Neuron (in vitro differentiated cells): ENCODE results near the gene SLC38A2.

Source experiments
- H2AFZ ChIP-seq: one replicate; pipeline ENCODE4 v1.6.1; 2013; ENCODE audit warnings: low read depth, mild to moderate bottlenecking, inconsistent platforms, low read length, moderate library complexity
- H3K27me3 ChIP-seq: one replicate; pipeline ENCODE4 v1.6.1; 2013; ENCODE audit warnings: low read length; ENCODE audit not compliant: insufficient read depth
- H3K36me3 ChIP-seq: one replicate; pipeline ENCODE4 v1.6.1; 2013; ENCODE audit warnings: low read length; ENCODE audit not compliant: insufficient read depth
- H3K4me1 ChIP-seq: one replicate; pipeline ENCODE4 v1.6.1; 2013; ENCODE audit warnings: low read length; ENCODE audit not compliant: insufficient read depth
- H3K4me3 ChIP-seq: 2 replicates; pipeline ENCODE4 v1.5.1; 2013; ENCODE audit warnings: mild to moderate bottlenecking, low read length, moderate library complexity
- H3K9me3 ChIP-seq: one replicate; pipeline ENCODE4 v1.6.1; 2013; ENCODE audit warnings: low read length

SLC38A2 gene

DNA sequence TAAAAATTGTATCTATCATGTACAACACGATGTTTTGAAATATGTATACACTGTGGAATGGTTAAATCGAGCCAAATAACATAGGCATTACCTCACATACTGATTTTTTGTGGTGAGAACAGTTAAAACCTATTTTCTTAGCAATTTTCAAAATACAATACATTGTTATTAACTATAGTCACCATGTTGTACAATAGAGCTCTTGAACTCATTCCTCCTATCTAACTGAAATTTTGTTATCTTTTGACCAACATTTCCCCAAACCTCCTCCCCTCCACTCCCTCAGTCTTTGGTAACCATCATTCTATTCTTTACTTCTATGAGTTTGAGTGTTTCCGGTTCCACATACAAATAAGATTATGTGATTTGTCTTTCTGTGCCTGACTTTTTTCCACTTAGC, 6.8 kb upstream of the SLC38A2 start:
- Histone ChIP-seq H3K4me1 (peaks cover 1% of the 10 kb centered on the region), H2AFZ (no peak overlapping the region), H3K27me3 (peaks cover 6% of the 10 kb centered on the region)

DNA sequence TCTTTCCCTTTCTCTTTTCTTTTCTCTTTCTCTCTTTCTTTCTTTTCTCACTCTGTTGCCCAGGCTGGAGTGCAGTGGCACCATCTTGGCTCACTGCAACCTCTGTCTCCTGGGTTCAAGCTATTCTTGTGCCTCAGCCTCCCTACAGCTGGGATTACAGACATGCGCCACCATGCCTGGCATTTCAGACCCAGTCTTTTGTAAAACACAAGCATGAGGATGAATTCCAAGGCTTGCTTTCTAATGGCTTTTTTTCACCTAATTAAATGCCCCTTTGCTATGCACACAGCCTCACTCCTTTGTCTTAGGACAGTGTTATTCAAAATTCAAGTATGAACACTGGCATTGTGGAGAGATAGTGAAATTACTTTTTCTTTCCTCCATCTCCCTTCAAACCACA, 6.0 kb upstream of the SLC38A2 start:
- Histone ChIP-seq H2AFZ (no peak overlapping the region), H3K4me3 (no peak overlapping the region), H3K36me3 (no peaks in the 10 kb centered on the region), H3K9me3 (no peaks in the 10 kb centered on the region), H3K27me3 (peaks cover 6% of the 10 kb centered on the region), H3K4me1 (peaks cover 3% of the 10 kb centered on the region)

More for the DNA sequence above, 6.8 kb upstream of the SLC38A2 start:
- no peaks in the 10 kb centered on the region for H3K36me3 ChIP-seq
- H3K9me3 ChIP-seq, result no peaks in the 10 kb centered on the region
- H3K4me3 ChIP-seq, result no peak overlapping the region

DNA sequence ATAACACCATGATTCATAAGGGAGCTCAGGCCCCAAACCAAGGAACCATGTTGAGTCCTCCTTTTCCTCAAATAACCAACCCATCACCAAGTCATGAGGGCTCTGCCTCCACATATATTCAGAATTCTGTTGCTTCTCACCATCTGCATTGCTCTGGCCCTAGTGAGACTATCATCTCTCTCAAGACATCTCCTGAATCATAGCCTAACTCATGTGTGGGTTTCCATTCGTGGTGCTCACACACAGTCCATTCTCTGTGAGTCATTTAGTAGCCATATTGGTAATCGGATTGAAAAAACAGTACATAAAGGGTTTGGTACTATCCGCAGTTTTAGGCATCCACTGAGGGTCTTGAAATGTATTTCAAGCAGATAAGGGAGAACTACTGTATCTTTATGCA, 5.1 kb upstream of the SLC38A2 start:
- H3K27me3 ChIP-seq, result peaks cover 6% of the 10 kb centered on the region
- H3K4me1 ChIP-seq, result peaks cover 11% of the 10 kb centered on the region

DNA sequence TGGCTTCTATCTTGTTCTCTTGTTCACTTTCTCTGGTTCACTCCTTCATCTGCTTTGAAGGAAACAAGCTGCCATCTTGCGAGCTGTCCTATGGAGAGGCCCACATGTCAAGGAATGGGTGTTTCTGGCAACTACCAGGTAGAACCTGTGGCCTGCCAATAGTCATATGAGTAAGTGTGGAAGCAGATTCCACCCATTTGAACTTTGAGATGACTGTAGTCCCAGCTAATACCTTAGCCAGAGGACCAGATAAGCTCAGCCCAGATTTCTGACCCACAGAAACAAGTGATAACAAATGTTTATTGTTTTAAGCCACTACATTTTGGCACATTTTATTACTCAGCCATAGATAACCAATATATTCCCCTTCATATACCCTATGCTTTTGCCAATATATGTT, 4.0 kb upstream of the SLC38A2 start:
- Histone ChIP-seq H3K36me3 (no peaks in the 10 kb centered on the region), H3K27me3 (peaks cover 6% of the 10 kb centered on the region), H2AFZ (no peak overlapping the region), H3K4me3 (no peak overlapping the region), H3K4me1 (peaks cover 11% of the 10 kb centered on the region), H3K9me3 (no peaks in the 10 kb centered on the region)

More for the DNA sequence above, 5.1 kb upstream of the SLC38A2 start:
- H3K4me3 ChIP-seq, result no peak overlapping the region
- H2AFZ ChIP-seq, result no peak overlapping the region
- no peaks in the 10 kb centered on the region for H3K9me3 ChIP-seq
- H3K36me3 ChIP-seq, result no peaks in the 10 kb centered on the region

DNA sequence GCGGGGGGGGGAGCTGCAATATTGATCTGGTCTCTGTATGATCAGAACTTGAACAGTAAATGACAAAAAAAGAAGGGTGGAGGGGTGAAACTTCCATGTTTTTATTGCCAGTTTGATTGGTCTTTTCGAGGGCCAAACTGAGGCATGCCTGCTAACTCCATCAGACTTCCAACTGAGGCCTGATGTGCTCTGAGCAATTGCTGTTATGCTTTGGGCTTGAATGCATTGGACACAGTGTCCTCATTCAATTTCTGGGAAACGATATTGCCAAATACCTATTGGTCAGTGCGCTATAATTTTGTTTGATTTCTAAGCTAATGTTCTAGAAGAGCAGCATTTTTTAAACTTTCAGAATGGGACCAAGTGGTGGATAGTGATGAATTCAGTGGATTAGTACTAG, 2.1 kb upstream of the SLC38A2 start:
- H3K9me3 ChIP-seq, result no peaks in the 10 kb centered on the region
- H3K27me3 ChIP-seq, result peaks cover 6% of the 10 kb centered on the region
- H3K36me3 ChIP-seq, result peaks cover 12% of the 10 kb centered on the region
- H3K4me3 ChIP-seq, result no peak overlapping the region
- peaks cover 20% of the 10 kb centered on the region for H3K4me1 ChIP-seq
- no peak overlapping the region for H2AFZ ChIP-seq

DNA sequence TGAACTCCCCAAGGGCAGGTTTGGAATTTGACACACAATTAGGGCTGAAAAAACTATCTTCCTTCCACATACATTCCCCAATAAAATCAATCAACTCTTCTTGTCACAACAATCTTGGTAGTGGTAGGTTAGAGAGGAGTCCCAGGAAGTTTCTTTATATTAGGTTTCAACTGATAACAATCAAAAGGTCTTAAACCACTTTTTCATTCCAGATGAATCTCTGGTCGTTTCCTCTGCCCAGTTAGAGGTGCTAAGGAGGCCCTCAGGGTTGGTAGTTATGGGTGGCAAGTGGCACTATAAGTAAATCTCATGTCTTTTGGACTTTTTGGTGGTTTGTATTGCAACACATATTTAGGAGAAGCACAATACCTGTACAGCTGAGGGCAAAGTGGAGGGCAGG, 1.7 kb upstream of the SLC38A2 start:
- Histone ChIP-seq H3K4me1 (peaks cover 22% of the 10 kb centered on the region), H3K4me3 (no peak overlapping the region), H3K36me3 (peaks cover 16% of the 10 kb centered on the region)

DNA sequence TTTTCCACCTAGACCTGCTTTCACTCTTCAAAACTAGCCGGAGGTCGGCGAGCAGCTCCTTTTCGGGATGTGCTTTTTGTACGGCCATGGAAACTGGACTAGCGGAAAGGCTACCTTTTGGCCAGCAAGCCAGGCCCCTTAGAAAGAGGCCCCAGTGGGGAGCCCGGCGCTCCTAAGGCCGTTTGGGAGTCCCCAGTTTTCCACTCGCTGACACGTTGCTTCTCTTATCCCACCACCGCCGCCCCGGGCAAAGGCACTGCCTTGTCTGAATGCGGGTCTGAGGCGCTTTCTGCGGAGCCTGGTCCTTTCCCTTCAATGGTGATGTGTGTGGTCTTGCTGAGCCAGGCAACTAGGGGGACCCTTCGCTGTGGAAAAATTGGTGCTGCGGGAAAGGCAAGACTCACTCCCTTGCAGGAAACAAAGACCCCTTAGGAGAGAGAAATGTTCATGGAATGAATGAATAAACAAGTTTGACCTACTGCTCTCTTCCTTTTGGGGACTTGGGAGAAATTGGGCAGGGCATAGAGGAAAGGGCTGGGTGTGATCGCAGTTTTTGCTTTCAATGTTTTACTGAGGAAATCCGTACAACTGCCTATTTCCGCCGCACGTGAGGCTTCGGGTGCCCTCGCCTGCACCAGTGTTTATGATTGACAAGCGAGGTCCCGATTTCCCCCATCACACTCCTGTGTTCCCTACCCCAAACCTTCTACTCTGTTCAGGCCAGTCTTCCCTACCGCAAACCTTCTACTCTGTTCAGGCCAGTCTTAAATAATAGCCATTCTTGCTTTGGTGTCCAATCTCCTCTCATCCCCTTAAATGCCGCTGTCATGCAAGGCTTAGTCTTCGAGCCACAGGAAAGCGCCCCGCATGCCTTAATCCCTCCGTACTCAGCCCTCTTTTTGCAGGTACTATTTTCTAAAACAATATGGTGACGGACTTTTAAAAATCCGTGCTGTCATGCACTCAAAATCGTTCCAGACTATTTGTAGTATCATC, 1.0 kb upstream of the SLC38A2 start:
- H3K27me3 ChIP-seq, result peaks cover 6% of the 10 kb centered on the region
- peaks cover 25% of the 10 kb centered on the region for H3K4me1 ChIP-seq
- H2AFZ ChIP-seq, result peak overlapping the region; percentile 62
- peak overlapping the region; percentile 84 for H3K4me3 ChIP-seq
- H3K36me3 ChIP-seq, result peaks cover 22% of the 10 kb centered on the region
- no peaks in the 10 kb centered on the region for H3K9me3 ChIP-seq

More for the DNA sequence above, 1.7 kb upstream of the SLC38A2 start:
- Histone ChIP-seq H3K9me3 (no peaks in the 10 kb centered on the region), H3K27me3 (peaks cover 6% of the 10 kb centered on the region), H2AFZ (no peak overlapping the region)

DNA sequence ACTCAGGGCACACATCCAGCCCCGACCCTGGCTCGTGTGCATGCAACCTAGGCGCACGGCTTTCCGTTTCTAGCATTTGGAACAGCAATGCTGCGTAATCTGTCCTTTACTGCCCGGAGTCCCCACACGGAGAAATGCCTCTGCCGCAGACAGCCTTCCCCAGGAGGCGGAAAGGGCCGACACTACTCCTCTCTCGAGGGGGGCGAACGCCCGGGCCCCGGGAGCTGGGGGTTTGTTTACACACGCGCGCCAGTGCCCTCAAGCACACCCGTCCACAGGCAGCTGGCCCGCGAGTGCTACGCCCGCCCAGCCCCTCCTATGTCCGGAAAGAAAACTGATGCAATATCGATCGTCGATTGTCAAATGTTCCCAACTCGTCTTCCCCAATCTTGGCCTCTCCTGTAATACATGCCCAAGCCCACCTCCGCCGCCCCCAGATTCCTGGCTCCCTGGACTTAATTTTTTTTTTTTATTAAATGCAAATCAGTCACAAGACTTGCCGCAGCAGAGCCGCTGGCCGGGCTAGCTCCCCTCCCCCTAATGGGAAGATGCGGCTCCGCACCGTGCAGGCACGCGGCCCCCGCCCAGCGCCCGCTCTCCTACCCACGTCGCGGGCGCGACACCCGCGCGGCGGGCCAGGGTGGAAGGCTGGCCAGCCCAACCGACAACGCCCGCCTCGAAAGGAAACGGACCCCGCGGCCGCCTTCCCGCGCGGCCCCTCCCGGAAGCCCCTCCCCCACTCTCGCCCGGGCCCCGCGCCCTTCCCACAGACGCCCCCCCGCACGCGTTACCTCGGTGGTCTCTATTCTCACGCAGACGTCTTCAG, 642 bp downstream of the SLC38A2 start:
- no peaks in the 10 kb centered on the region for H3K9me3 ChIP-seq
- peak overlapping the region; percentile 62 for H2AFZ ChIP-seq
- H3K36me3 ChIP-seq, result peaks cover 39% of the 10 kb centered on the region
- H3K4me1 ChIP-seq, result peaks cover 25% of the 10 kb centered on the region
- H3K4me3 ChIP-seq, result peak overlapping the region; percentile 84
- H3K27me3 ChIP-seq, result no peaks in the 10 kb centered on the region

DNA sequence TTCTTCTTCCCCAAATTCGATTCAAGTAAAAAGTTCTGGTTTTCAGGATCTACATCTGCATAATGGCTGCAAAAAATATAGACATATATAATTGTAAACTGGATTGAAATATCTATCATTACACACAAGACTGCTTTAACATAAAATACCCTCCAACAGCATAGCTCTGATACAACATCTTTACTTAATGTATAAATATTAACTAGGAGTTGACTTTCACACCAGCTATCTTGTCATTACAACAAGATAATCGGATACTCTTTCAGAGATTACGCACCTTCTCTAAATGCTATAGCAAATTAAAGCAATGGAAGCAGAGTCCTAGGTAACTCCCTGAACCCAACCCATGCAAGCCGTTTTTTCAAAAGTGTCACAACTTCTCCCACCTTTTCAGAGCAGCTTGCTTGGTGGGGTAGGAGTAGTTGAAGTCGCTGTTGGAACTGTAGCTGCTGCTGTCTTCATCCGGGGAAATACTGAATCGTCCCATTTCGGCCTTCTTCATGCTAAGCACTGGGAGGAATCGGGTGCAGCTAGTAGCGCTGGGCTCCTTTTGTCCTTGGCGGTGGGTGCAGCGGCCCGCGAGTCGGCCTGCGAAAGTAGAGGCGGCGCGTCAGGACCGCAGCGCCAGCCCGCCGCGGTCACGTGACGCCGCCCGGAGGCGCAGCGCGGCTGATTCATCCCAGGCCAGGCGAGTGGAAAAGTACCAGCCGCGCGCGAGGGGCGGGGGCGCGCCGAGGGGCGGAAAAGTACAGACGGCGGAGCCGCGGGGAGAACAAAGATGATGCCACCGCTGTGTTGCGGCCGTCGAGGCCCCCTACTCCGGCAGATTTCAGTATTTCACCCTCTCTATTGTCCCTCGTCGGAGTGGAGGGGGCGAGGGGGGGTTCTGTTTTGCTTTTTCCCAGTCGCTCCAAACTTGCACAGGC, 1.5 kb downstream of the SLC38A2 start:
- peak overlapping the region; percentile 62 for H2AFZ ChIP-seq
- peaks cover 25% of the 10 kb centered on the region for H3K4me1 ChIP-seq
- peaks cover 48% of the 10 kb centered on the region for H3K36me3 ChIP-seq
- H3K4me3 ChIP-seq, result peak overlapping the region; percentile 84
- no peaks in the 10 kb centered on the region for H3K9me3 ChIP-seq
- no peaks in the 10 kb centered on the region for H3K27me3 ChIP-seq

DNA sequence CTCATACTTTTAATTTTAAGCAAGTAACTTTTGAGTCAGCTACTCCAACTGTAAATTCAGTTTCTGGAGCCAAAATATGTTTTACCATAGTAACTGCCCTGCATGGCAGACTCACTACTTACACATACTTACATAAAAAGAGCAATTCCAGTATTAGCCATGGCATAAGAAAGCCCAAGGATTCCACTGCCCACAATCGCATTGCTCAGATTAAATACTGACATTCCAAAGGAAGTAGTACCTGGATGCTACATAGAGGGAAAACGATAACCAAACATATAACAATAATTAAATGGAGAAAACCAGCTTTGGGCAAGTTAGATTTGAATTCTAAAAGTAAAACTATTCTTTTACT, 2.2 kb downstream of the SLC38A2 start:
- no peaks in the 10 kb centered on the region for H3K9me3 ChIP-seq
- H3K27me3 ChIP-seq, result no peaks in the 10 kb centered on the region
- H3K4me3 ChIP-seq, result peak overlapping the region; percentile 84
- H3K4me1 ChIP-seq, result peaks cover 25% of the 10 kb centered on the region
- H2AFZ ChIP-seq, result no peak overlapping the region
- H3K36me3 ChIP-seq, result peaks cover 55% of the 10 kb centered on the region

DNA sequence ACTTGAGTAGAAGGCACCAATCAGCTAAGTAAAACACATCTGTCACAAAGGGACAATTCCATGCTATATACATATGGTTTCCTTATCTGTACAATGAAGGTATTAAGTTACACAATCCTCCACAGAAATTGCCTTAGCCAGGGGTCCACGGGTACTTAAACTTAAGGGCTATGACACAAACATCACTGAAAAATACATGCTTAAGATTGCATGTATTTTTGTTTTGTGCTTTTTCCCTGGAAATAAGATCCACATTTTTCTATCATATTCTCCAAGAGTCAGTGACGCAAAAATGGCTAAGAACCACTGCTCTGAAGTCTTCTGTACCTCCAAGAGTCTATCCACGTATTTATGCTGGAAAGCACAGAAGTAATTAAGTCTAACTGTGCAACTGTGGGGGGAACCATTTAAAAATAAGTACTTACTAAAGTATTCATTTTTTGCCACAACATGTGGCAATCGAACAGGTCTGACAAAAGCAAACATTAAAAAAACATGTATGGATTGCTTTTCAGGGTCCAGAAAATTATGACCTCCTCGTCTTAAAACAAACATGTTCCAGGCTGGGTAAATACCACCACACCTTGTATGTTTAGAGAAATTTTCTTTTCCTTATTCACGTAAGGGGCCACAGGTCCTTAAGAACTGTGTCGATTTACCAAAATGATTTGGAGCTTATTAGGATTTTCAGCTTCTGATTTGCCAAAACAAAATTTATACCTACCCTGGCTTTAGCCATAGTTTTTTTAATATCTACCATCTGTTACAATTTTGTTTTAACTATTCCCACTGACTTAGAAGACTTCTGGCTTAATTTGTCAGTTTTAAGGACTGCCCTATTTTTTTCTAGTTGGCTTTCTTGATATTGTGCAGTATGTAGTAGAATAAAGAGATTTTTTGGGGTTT, 2.8 kb downstream of the SLC38A2 start:
- Histone ChIP-seq H3K9me3 (no peaks in the 10 kb centered on the region), H3K27me3 (no peaks in the 10 kb centered on the region), H2AFZ (no peak overlapping the region), H3K4me1 (peaks cover 25% of the 10 kb centered on the region), H3K36me3 (peaks cover 61% of the 10 kb centered on the region), H3K4me3 (peak overlapping the region; percentile 84)

DNA sequence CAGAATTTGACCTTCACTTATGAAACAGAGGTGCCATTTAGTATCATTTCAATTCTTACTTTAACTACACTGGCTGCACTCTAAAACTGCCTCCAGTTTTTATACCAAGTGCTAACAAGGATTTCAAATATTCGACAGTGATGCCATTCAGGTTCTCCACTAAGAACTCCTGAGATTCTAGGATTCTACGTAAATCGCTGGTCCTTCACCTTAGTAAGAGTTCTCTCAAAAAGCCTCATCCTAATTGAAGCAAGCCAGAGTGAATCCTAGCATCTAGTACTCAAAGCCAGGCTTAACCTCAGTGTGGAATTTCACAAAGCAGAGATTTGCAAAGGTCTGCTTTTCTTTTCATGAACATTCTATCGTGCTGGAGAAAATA, 3.5 kb downstream of the SLC38A2 start:
- H3K36me3 ChIP-seq, result peaks cover 67% of the 10 kb centered on the region
- H3K4me1 ChIP-seq, result peaks cover 25% of the 10 kb centered on the region
- no peak overlapping the region for H2AFZ ChIP-seq
- H3K27me3 ChIP-seq, result no peaks in the 10 kb centered on the region
- no peaks in the 10 kb centered on the region for H3K9me3 ChIP-seq
- no peak overlapping the region for H3K4me3 ChIP-seq
